Epithelial cell of proximal tubule (primary cell): Measurements from ENCODE around the gene RHBDL3. TPM values are rescaled to one million over a fixed set of nuclear protein-coding genes. Genes with fewer than 3 reads are reported as not detected.

ENCODE experiments used
- DNase-seq: peaks from one replicate; pipeline ENCODE4 v3.0.0-alpha.2; 2011; ENCODE audit warnings: low read depth
- H3K4me3 ChIP-seq: 2 replicates; pipeline ENCODE4 v1.5.1; 2011; ENCODE audit warnings: low read depth, mild to moderate bottlenecking, low read length
- total RNA-seq: library from RNA; depleted of rRNA; stranded (reverse); fragments of >200 nt; gene quantifications from 2 replicates; pipeline ENCODE4 v1.2.3, GENCODE V29; 2015
- TF ChIP-seq, protein P1 (sequence below): conservative IDR thresholded peaks from 2 replicates; pipeline ENCODE4 v1.5.1; 2012; ENCODE audit warnings: low read depth, mild to moderate bottlenecking, low read length

The RHBDL3 gene
- total RNA-seq, 1 donor from 2014 or later = not detected

- no peak overlapping the region for H3K4me3 ChIP-seq
- TF ChIP-seq, protein P1, sequence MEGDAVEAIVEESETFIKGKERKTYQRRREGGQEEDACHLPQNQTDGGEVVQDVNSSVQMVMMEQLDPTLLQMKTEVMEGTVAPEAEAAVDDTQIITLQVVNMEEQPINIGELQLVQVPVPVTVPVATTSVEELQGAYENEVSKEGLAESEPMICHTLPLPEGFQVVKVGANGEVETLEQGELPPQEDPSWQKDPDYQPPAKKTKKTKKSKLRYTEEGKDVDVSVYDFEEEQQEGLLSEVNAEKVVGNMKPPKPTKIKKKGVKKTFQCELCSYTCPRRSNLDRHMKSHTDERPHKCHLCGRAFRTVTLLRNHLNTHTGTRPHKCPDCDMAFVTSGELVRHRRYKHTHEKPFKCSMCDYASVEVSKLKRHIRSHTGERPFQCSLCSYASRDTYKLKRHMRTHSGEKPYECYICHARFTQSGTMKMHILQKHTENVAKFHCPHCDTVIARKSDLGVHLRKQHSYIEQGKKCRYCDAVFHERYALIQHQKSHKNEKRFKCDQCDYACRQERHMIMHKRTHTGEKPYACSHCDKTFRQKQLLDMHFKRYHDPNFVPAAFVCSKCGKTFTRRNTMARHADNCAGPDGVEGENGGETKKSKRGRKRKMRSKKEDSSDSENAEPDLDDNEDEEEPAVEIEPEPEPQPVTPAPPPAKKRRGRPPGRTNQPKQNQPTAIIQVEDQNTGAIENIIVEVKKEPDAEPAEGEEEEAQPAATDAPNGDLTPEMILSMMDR = no peak
- DNase-seq = no peak
Measured at GRCh38 chr17:32298298-32298697, 32.7 kb downstream of the RHBDL3 start.

GRCh38 chr17:32298721-32299579, 33.3 kb downstream of the RHBDL3 start:
- DNase-seq = no peak
- no peak overlapping the region for H3K4me3 ChIP-seq
- TF ChIP-seq, protein P1 = no peak

DNA sequence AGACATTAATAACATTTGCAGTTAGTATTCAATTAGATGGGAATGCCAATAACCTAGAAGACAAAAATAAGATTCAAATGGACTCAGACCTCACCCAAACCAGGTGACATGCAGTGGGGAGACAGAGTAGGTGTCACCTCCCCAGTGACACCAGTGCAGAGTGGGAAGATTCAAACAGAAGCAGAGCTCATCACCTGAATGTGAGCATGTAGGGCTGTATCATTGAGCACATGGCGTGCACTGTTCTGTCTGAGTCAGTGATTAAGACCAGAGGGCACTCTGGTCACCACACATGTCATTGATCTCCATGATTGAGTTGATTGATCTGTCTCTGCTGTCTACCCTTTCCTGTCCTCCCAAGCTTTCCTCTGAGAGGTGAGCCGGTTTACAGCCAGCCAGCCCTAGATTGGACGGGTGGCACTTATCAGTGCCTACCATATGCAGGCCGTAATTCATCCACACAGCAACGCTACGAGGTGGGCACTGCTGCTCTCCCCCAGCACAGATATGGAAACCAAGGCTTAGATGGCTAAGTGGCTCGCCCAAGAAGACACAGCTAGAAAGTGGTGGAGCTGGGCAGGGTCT, 34.0 kb downstream of the RHBDL3 start:
- DNase-seq = no peak
- H3K4me3 ChIP-seq = no peak overlapping the region
- TF ChIP-seq, protein P1 = no peak

DNA sequence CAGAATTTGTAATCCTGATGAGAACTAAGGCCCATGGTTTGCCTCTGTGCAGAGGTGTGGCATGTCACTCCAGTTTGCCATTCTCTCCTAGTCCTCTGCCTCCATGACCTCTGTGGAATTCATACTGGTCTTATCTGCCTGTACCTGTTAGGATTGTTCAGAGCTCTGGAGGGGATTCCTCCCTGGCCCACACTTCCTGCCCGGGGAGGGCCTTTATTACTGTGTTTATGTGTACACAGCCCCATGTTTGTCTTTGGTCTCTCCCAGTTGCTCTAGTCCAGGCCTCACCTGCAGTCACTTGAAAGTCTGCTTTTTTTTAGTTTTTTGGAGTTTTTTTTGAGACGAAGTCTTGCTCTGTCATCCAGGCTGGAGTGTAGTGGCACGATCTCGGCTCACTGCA, 36.4 kb downstream of the RHBDL3 start:
- no peak overlapping the region for H3K4me3 ChIP-seq
- TF ChIP-seq, protein P1 = no peak
- no peak for DNase-seq

- no peak for DNase-seq
- no peak overlapping the region for H3K4me3 ChIP-seq
- TF ChIP-seq, protein P1 = no peak
Measured at GRCh38 chr17:32302860-32303649, 37.4 kb downstream of the RHBDL3 start.

DNA sequence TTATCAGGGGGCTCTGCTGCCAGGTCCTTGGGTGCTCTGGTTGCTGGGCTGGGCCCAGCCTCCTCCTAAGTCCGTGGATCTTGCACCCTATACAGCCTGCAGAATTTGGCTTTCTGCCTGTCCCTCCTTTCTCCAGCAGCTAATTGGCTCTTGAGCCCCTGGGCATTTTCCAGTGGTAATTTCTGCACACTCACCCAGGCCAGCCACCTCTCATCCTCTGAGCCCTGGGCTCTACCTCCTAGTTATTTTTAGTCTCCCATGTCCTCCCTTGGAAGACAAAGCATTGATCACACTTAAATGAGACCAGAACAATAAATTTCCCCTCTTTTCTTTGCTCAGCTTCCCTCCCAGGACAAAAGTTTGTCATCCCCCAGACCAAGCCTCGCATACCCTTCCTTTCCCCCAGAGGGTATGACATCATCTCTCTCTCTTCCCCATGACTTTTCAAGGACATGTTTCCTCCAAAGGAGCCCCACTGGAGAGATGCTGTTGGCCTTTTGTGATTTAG, 38.2 kb downstream of the RHBDL3 start:
- DNase-seq = no peak
- TF ChIP-seq, protein P1 = no peak
- no peak overlapping the region for H3K4me3 ChIP-seq
